Caco-2 (cell line): Measurements from ENCODE around the gene PRAF2. TPM values are rescaled to one million over a fixed set of nuclear protein-coding genes. Genes with fewer than 3 reads are reported as not detected.

Source experiments
- BruUV-seq: library from RNA; stranded (reverse); fragments of 400-500 nt; replicated peaks from 2 replicates; lab custom pipeline; 2021; lab: Mats Ljungman, UMichigan
- CTCF ChIA-PET: fragments of 300-600 bp; sonication (Branson Sonifier 250); formaldehyde crosslinking; loops from one replicate; lab custom pipeline; 2022; ENCODE audit warnings: antibody characterized with exemption; lab: Charles Lee
- POLR2A ChIA-PET: fragments of 300-600 bp; sonication (Branson Sonifier 250); formaldehyde crosslinking; loops from one replicate; lab custom pipeline; 2022; ENCODE audit warnings: antibody characterized with exemption; lab: Charles Lee
- DNase-seq, 2 experiments: peaks; one replicate each; pipeline versions ENCODE4 v3.0.0 to v3.0.0-alpha.2; 2020 to 2022
- H3K27me3 ChIP-seq: replicated peaks from 2 replicates; pipeline ENCODE4 v1.6.0; 2011; ENCODE audit warnings: low read length; ENCODE audit not compliant: control insufficient read depth, insufficient read depth
- H3K36me3 ChIP-seq: 2 replicates; pipeline ENCODE4 v1.5.1; 2011; ENCODE audit warnings: low read length; ENCODE audit not compliant: control insufficient read depth, insufficient read depth
- H3K4me1 ChIP-seq: fragments of 250-450 bp; sonication (Bioruptor Pico); 2 replicates; pipeline ENCODE4 v1.5.1; 2020; ENCODE audit warnings: mild to moderate bottlenecking
- H3K4me3 ChIP-seq: 2 replicates; pipeline ENCODE4 v1.5.1; 2011; ENCODE audit warnings: low read depth, mild to moderate bottlenecking, control low read depth, low read length
- H3K9me3 ChIP-seq: fragments of 250-450 bp; sonication (Bioruptor Pico); 2 replicates; pipeline ENCODE4 v1.5.1; 2020; ENCODE audit warnings: mild to moderate bottlenecking, moderate library complexity
- H3K27ac Mint-ChIP-seq: one replicate; pipeline ENCODE4 v1.8.0; 2022; ENCODE audit warnings: mixed read lengths; ENCODE audit not compliant: unreplicated experiment
- H3K27me3 Mint-ChIP-seq: one replicate; pipeline ENCODE4 v1.8.0; 2022; ENCODE audit warnings: mixed read lengths; ENCODE audit not compliant: insufficient read depth, unreplicated experiment
- H3K36me3 Mint-ChIP-seq: one replicate; pipeline ENCODE4 v1.8.0; 2022; ENCODE audit warnings: mild to moderate bottlenecking, mixed read lengths; ENCODE audit not compliant: insufficient read depth, unreplicated experiment
- H3K4me1 Mint-ChIP-seq: one replicate; pipeline ENCODE4 v1.8.0; 2022; ENCODE audit warnings: low read depth, mixed read lengths; ENCODE audit not compliant: unreplicated experiment
- H3K4me3 Mint-ChIP-seq: one replicate; pipeline ENCODE4 v1.8.0; 2022; ENCODE audit warnings: mild to moderate bottlenecking, moderate library complexity, mixed read lengths; ENCODE audit not compliant: unreplicated experiment
- H3K9me3 Mint-ChIP-seq: one replicate; pipeline ENCODE4 v1.8.0; 2022; ENCODE audit warnings: mixed read lengths; ENCODE audit not compliant: unreplicated experiment
- CTCF ChIP-seq, 2 experiments: fragments of 200-600 bp in 1 of 2; IDR thresholded peaks; 1 replicate in 1 of 2; 2 replicates in 1 of 2; pipeline versions ENCODE4 v1.5.1 to v1.8.0; 2011 to 2022; ENCODE audit warnings: antibody characterized with exemption in 1 of 2, control low read depth in 1 of 2, inconsistent platforms in 1 of 2, low read depth in 1 of 2, low read length in 1 of 2, mild to moderate bottlenecking in 1 of 2, moderate library complexity in 1 of 2; ENCODE audit not compliant: insufficient read depth in 1 of 2, severe bottlenecking in 1 of 2, unreplicated experiment in 1 of 2
- intact Hi-C: fragments of 100-400 bp; cut with micrococcal nuclease; formaldehyde crosslinking; loops from one replicate; pipeline ENCODE4 v1.10.0; 2022; ENCODE audit not compliant: unreplicated experiment
- total RNA-seq: library from RNA; stranded (reverse); gene quantifications from 2 replicates; pipeline ENCODE4 v1.2.3, GENCODE V29; 2022

The PRAF2 gene
- total RNA-seq, 1 experiment from 2014 or later = 5.4 TPM

GRCh38 chrX:49058794-49059193 lies 15.0 kb downstream of the PRAF2 start, which contains the start of gene CCDC120:
TSS of gene CCDC120 (plus strand) at chrX:49058999. CDS start at chrX:49062042, 3,043 bp downstream.
- peak; percentile 60 to 62 for DNase-seq
- H3K4me1 ChIP-seq = no peaks in the 10 kb centered on the region
- Mint-ChIP-seq H3K9me3 (no peaks in the 10 kb centered on the region), H3K27me3 (no peaks in the 10 kb centered on the region), H3K27ac (peak within 1 kb of the TSS; percentile 66), H3K4me1 (peaks cover 16% of the 10 kb centered on the region), H3K36me3 (peaks cover 22% of the 10 kb centered on the region), H3K4me3 (peak within 1 kb of the TSS; percentile 84)
- intact Hi-C loops = no loop called here
- no TSS peak for BruUV-seq
- no peaks in the 10 kb centered on the region; the same call in 1 of the 2 replicates for H3K36me3 ChIP-seq
- ChIA-PET POLR2A (no interaction called here), CTCF (no interaction called here)
- H3K9me3 ChIP-seq = no peaks in the 10 kb centered on the region
- no peaks in the 10 kb centered on the region for H3K27me3 ChIP-seq
- TF ChIP-seq CTCF (IDR thresholded peaks at IDR 0.05; ENCODE audit: insufficient read depth in 1 of 2, low read depth in 1 of 2, low read length in 1 of 2, severe bottlenecking in 1 of 2, unreplicated experiment in 1 of 2) = no peak
- peak within 1 kb of the TSS; percentile 54 for H3K4me3 ChIP-seq

- Histone ChIP-seq H3K27me3 (no peaks in the 10 kb centered on the region), H3K9me3 (no peaks in the 10 kb centered on the region), H3K4me1 (no peaks in the 10 kb centered on the region), H3K4me3 (peak overlapping the region; percentile 69), H3K36me3 (no peaks in the 10 kb centered on the region)
- Mint-ChIP-seq H3K36me3 (peaks cover 5% of the 10 kb centered on the region), H3K4me1 (peaks cover 24% of the 10 kb centered on the region), H3K9me3 (no peaks in the 10 kb centered on the region), H3K27ac (peak overlapping the region; percentile 93), H3K27me3 (no peaks in the 10 kb centered on the region), H3K4me3 (peak overlapping the region; percentile 86)
- no peak for DNase-seq
- intact Hi-C loops = no loop called here
- ChIA-PET CTCF (no interaction called here), POLR2A (no interaction called here)
- BruUV-seq = no TSS peak
- no peak for TF ChIP-seq CTCF (IDR thresholded peaks at IDR 0.05; ENCODE audit: insufficient read depth in 1 of 2, low read depth in 1 of 2, low read length in 1 of 2, severe bottlenecking in 1 of 2, unreplicated experiment in 1 of 2)
Measured at GRCh38 chrX:49054073-49054762, 19.6 kb downstream of the PRAF2 start.

GRCh38 chrX:49053223-49054072 lies 20.4 kb downstream of the PRAF2 start:
- Histone ChIP-seq H3K27me3 (no peaks in the 10 kb centered on the region), H3K4me1 (no peaks in the 10 kb centered on the region), H3K4me3 (peak overlapping the region; percentile 69), H3K9me3 (no peaks in the 10 kb centered on the region), H3K36me3 (no peaks in the 10 kb centered on the region)
- H3K4me1 Mint-ChIP-seq = peaks cover 24% of the 10 kb centered on the region
- DNase-seq = peak; percentile 73 to 80
- ChIA-PET POLR2A (interaction anchor here (0.6 to 1.0 kb wide), 3 partner anchors 10 to 19 kb away, joined by 3 to 4 read pairs (median 3); no protein-coding TSS in a partner anchor), CTCF (interaction anchor here (0.9 kb wide), 1 partner anchor 14 kb away, joined by 6 read pairs; no protein-coding TSS in a partner anchor)
- H3K4me3 Mint-ChIP-seq = peak overlapping the region; percentile 86
- no peaks in the 10 kb centered on the region for H3K9me3 Mint-ChIP-seq
- peaks cover 5% of the 10 kb centered on the region for H3K36me3 Mint-ChIP-seq
- peak overlapping the region; percentile 93 for H3K27ac Mint-ChIP-seq
- intact Hi-C loops = no loop called here
- no peaks in the 10 kb centered on the region for H3K27me3 Mint-ChIP-seq
- no peak for TF ChIP-seq CTCF (IDR thresholded peaks at IDR 0.05; ENCODE audit: insufficient read depth in 1 of 2, low read depth in 1 of 2, low read length in 1 of 2, severe bottlenecking in 1 of 2, unreplicated experiment in 1 of 2)
- no TSS peak for BruUV-seq
